ENCODE results near the gene RGS3.
"Not testable (repeated sequence)": the region's sequence is repeated elsewhere in the genome, so short reads cannot be mapped to it uniquely, and the experiment has no call there.

The RGS3 gene

GRCh38 chr9:113463418-113464285, at the start of gene RGS3:
Gene RGS3 (plus strand): TSS chr9:113463727. CDS start chr9:113463803, 76 bp downstream.
- DNase-seq (ENCODE audit: low read depth) = no peak

- DNase-seq (ENCODE audit: low read depth) = no peak
Measured at GRCh38 chr9:113416149-113416721, 47.3 kb upstream of the RGS3 start.

GRCh38 chr9:113417370-113417769, 46.2 kb upstream of the RGS3 start:
- no peak for DNase-seq (ENCODE audit: low read depth)

- no peak for DNase-seq (ENCODE audit: low read depth)
Measured at GRCh38 chr9:113421726-113422125, 41.8 kb upstream of the RGS3 start.

GRCh38 chr9:113425072-113425471, 38.5 kb upstream of the RGS3 start:
- no peak for DNase-seq (ENCODE audit: low read depth)

GRCh38 chr9:113426701-113427100, 36.8 kb upstream of the RGS3 start:
- no peak for DNase-seq (ENCODE audit: low read depth)

- peak; percentile 74 for DNase-seq (ENCODE audit: low read depth)
Measured at GRCh38 chr9:113427629-113428028, 35.9 kb upstream of the RGS3 start.

GRCh38 chr9:113428062-113428615, 35.4 kb upstream of the RGS3 start:
- DNase-seq (ENCODE audit: low read depth) = no peak

- DNase-seq (ENCODE audit: low read depth) = no peak
Measured at GRCh38 chr9:113431191-113431590, 32.3 kb upstream of the RGS3 start.

- peak; percentile 52 for DNase-seq (ENCODE audit: low read depth)
Measured at GRCh38 chr9:113436728-113437515, 26.6 kb upstream of the RGS3 start.

GRCh38 chr9:113437716-113438115, 25.8 kb upstream of the RGS3 start:
- DNase-seq (ENCODE audit: low read depth) = not testable (repeated sequence)

- no peak for DNase-seq (ENCODE audit: low read depth)
Measured at GRCh38 chr9:113444736-113445135, 18.8 kb upstream of the RGS3 start.

- peak; percentile 31 for DNase-seq (ENCODE audit: low read depth)
Measured at GRCh38 chr9:113446323-113446740, 17.2 kb upstream of the RGS3 start.

GRCh38 chr9:113449376-113449775, 14.2 kb upstream of the RGS3 start:
- no peak for DNase-seq (ENCODE audit: low read depth)

GRCh38 chr9:113452113-113452605, 11.4 kb upstream of the RGS3 start:
- DNase-seq (ENCODE audit: low read depth) = no peak

GRCh38 chr9:113454914-113455761, 8.4 kb upstream of the RGS3 start:
- peak; percentile 83 for DNase-seq (ENCODE audit: low read depth)

GRCh38 chr9:113456235-113456634, 7.3 kb upstream of the RGS3 start:
- DNase-seq (ENCODE audit: low read depth) = peak; percentile 50

GRCh38 chr9:113461285-113461684, 2.2 kb upstream of the RGS3 start:
- no peak for DNase-seq (ENCODE audit: low read depth)

- no peak for DNase-seq (ENCODE audit: low read depth)
Measured at GRCh38 chr9:113461943-113462342, 1.6 kb upstream of the RGS3 start.

- no peak for DNase-seq (ENCODE audit: low read depth)
Measured at GRCh38 chr9:113462781-113463286, 693 bp upstream of the RGS3 start.

GRCh38 chr9:113464286-113464660, 746 bp downstream of the RGS3 start:
- DNase-seq (ENCODE audit: low read depth) = no peak

All from fibroblast of gingiva (primary cell).